Parathyroid adenoma (tissue), 2 donors: Measurements from ENCODE around the gene KANSL1L.

Experiments
- H2AFZ ChIP-seq: fragments of 300-600 bp; sonication (generic); one replicate; pipeline ENCODE4 v1.7.0; 2017; ENCODE audit warnings: antibody characterized with exemption, mild to moderate bottlenecking
- H3K27ac ChIP-seq: fragments of 300-600 bp; sonication (generic); one replicate; pipeline ENCODE4 v1.7.0; 2017
- H3K27me3 ChIP-seq: fragments of 300-600 bp; sonication (generic); one replicate; pipeline ENCODE4 v1.7.0; 2017; ENCODE audit warnings: low read length; ENCODE audit not compliant: control insufficient read depth, insufficient read depth
- H3K36me3 ChIP-seq: fragments of 300-600 bp; sonication (generic); one replicate; pipeline ENCODE4 v1.7.0; 2017; ENCODE audit warnings: low read length; ENCODE audit not compliant: control insufficient read depth, insufficient read depth
- H3K4me1 ChIP-seq: fragments of 300-600 bp; sonication (generic); one replicate; pipeline ENCODE4 v1.7.0; 2017; ENCODE audit warnings: control low read depth
- H3K4me2 ChIP-seq: fragments of 300-600 bp; sonication (generic); one replicate; pipeline ENCODE4 v1.7.0; 2017; ENCODE audit warnings: low read length
- H3K4me3 ChIP-seq: fragments of 300-600 bp; sonication (generic); one replicate; pipeline ENCODE4 v1.7.0; 2017; ENCODE audit warnings: low read depth, low read length
- H3K79me2 ChIP-seq: fragments of 300-600 bp; sonication (generic); one replicate; pipeline ENCODE4 v1.7.0; 2017; ENCODE audit warnings: control low read depth
- H3K9ac ChIP-seq: fragments of 300-600 bp; sonication (generic); one replicate; pipeline ENCODE4 v1.7.0; 2017; ENCODE audit warnings: mild to moderate bottlenecking
- H3K9me3 ChIP-seq: fragments of 300-600 bp; sonication (generic); one replicate; pipeline ENCODE4 v1.7.0; 2017; ENCODE audit warnings: low read length; ENCODE audit not compliant: control insufficient read depth
- CTCF ChIP-seq: fragments of 300-600 bp; sonication (generic); IDR thresholded peaks from one replicate; pipeline ENCODE4 v1.7.0; 2017; ENCODE audit warnings: antibody characterized with exemption, mild to moderate bottlenecking
- donor health status: primary hyperparathyroidism.

The KANSL1L gene

GRCh38 chr2:210197720-210198119 is 26.5 kb upstream of the KANSL1L start:
- H3K9me3 ChIP-seq = no peaks in the 10 kb centered on the region
- no peak overlapping the region for H3K4me3 ChIP-seq
- no peak for TF ChIP-seq CTCF

GRCh38 chr2:210195101-210195852 is 24.1 kb upstream of the KANSL1L start:
- Histone ChIP-seq H3K27ac (peak overlapping the region; percentile 91), H3K4me3 (peak overlapping the region; percentile 43), H3K4me1 (peaks cover 48% of the 10 kb centered on the region)

More at GRCh38 chr2:210197720-210198119, 26.5 kb upstream of the KANSL1L start:
- no peak overlapping the region for H2AFZ ChIP-seq
- H3K36me3 ChIP-seq = no peaks in the 10 kb centered on the region
- H3K79me2 ChIP-seq = peaks cover 33% of the 10 kb centered on the region
- no peak overlapping the region for H3K4me2 ChIP-seq
- H3K9ac ChIP-seq = no peak overlapping the region
- peaks cover 46% of the 10 kb centered on the region for H3K4me1 ChIP-seq
- H3K27ac ChIP-seq = peak overlapping the region; percentile 66
- no peaks in the 10 kb centered on the region for H3K27me3 ChIP-seq

GRCh38 chr2:210190345-210190744 is 19.1 kb upstream of the KANSL1L start:
- Histone ChIP-seq H3K9ac (no peak overlapping the region), H3K79me2 (peaks cover 8% of the 10 kb centered on the region), H3K27me3 (no peaks in the 10 kb centered on the region), H3K9me3 (no peaks in the 10 kb centered on the region), H3K4me3 (no peak overlapping the region), H3K4me1 (peaks cover 38% of the 10 kb centered on the region), H3K4me2 (peak overlapping the region; percentile 43), H2AFZ (no peak overlapping the region), H3K27ac (peak overlapping the region; percentile 91), H3K36me3 (no peaks in the 10 kb centered on the region)
- TF ChIP-seq CTCF = no peak

More at GRCh38 chr2:210195101-210195852, 24.1 kb upstream of the KANSL1L start:
- H3K27me3 ChIP-seq = no peaks in the 10 kb centered on the region
- H2AFZ ChIP-seq = no peak overlapping the region
- H3K79me2 ChIP-seq = peaks cover 24% of the 10 kb centered on the region
- H3K4me2 ChIP-seq = peak overlapping the region; percentile 61
- TF ChIP-seq CTCF = peak; percentile 83
- H3K36me3 ChIP-seq = no peaks in the 10 kb centered on the region
- H3K9me3 ChIP-seq = no peaks in the 10 kb centered on the region
- H3K9ac ChIP-seq = no peak overlapping the region

GRCh38 chr2:210189452-210190138 is 18.4 kb upstream of the KANSL1L start:
- TF ChIP-seq CTCF = no peak
- H3K4me2 ChIP-seq = peak overlapping the region; percentile 45
- no peaks in the 10 kb centered on the region for H3K27me3 ChIP-seq
- H2AFZ ChIP-seq = no peak overlapping the region
- no peak overlapping the region for H3K9ac ChIP-seq
- H3K79me2 ChIP-seq = peaks cover 2% of the 10 kb centered on the region
- H3K9me3 ChIP-seq = no peaks in the 10 kb centered on the region
- peak overlapping the region; percentile 16 for H3K4me3 ChIP-seq
- no peaks in the 10 kb centered on the region for H3K36me3 ChIP-seq
- H3K27ac ChIP-seq = peak overlapping the region; percentile 91
- H3K4me1 ChIP-seq = peaks cover 30% of the 10 kb centered on the region
